Gastrocnemius medialis (tissue), 4 donors: ENCODE data around the gene PTPRT.

Experiments used
- POLR2A ChIP-seq, 2 donors: fragments of 450-650 bp; IDR thresholded peaks; one replicate each; pipeline ENCODE4 v1.6.1; 2017; ENCODE audit warnings: antibody characterized with exemption in 2 of 2, mild to moderate bottlenecking in 2 of 2, moderate library complexity in 2 of 2
- TF ChIP-seq, protein P1 (sequence below), 5 experiments: fragments of 450-650 bp in 3 of 5; fragments of 200-600 bp in 2 of 5; sonication (generic) in 2 of 5; IDR thresholded peaks in 4 of 5; conservative IDR thresholded peaks in 1 of 5; 1 replicate in 4 of 5; 2 replicates in 1 of 5; pipeline ENCODE4 v1.5.1; 2016 to 2019; ENCODE audit warnings: antibody characterized with exemption in 5 of 5, mild to moderate bottlenecking in 3 of 5, moderate library complexity in 3 of 5

DNA sequence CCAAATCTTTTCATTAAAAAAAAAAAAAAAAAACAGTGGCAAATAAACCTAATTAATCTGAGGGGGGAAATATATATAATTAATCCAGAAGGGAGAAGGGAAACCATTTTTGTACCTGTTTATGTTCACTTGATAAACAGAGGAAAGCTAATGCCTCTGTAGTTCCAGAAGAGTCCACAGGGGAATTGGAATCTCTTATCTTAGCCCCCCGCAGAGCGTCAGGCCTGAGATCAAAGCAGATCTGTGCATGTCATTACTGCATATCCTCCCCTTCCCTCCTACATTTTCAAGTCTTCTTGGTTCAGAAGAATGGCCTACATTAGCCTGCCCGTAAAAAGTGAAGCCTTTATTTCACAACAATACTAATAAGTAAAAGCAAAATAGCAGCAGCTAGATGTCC is 157.2 kb downstream of the PTPRT start:
- TF ChIP-seq, protein P1, sequence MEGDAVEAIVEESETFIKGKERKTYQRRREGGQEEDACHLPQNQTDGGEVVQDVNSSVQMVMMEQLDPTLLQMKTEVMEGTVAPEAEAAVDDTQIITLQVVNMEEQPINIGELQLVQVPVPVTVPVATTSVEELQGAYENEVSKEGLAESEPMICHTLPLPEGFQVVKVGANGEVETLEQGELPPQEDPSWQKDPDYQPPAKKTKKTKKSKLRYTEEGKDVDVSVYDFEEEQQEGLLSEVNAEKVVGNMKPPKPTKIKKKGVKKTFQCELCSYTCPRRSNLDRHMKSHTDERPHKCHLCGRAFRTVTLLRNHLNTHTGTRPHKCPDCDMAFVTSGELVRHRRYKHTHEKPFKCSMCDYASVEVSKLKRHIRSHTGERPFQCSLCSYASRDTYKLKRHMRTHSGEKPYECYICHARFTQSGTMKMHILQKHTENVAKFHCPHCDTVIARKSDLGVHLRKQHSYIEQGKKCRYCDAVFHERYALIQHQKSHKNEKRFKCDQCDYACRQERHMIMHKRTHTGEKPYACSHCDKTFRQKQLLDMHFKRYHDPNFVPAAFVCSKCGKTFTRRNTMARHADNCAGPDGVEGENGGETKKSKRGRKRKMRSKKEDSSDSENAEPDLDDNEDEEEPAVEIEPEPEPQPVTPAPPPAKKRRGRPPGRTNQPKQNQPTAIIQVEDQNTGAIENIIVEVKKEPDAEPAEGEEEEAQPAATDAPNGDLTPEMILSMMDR (IDR thresholded peaks at IDR 0.05 in 4 of 5, conservative IDR thresholded peaks at IDR 0.05 in 1 of 5), result no peak
- no peak for TF ChIP-seq POLR2A (IDR thresholded peaks at IDR 0.05)
